GM12873 (cell line): ENCODE data around the gene OXTR.

Experiments used
- TF ChIP-seq, protein P1 (sequence below): IDR thresholded peaks from 2 replicates; pipeline ENCODE4 v1.5.1; 2012; ENCODE audit warnings: low read depth, mild to moderate bottlenecking, moderate library complexity, low read length, control low read depth; ENCODE audit not compliant: insufficient read depth; ENCODE audit errors: missing control alignments

The OXTR gene

DNA sequence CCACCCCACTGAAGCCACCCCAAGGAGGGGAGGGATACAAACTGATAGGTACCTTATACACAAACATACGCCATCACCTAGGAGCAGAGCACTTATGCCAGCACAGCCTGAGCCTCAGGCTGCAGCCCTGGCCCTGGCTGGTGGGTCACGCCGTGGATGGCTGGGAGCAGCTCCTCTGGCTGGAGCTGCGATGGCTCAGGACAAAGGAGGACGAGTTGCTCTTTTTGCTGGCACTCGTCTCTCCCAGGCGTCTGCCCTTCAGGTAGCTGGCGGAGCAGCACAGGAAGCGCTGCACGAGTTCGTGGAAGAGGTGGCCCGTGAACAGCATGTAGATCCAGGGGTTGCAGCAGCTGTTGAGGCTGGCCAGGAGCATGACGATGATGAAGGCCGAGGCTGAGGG is 16.6 kb downstream of the OXTR start:
- TF ChIP-seq, protein P1, sequence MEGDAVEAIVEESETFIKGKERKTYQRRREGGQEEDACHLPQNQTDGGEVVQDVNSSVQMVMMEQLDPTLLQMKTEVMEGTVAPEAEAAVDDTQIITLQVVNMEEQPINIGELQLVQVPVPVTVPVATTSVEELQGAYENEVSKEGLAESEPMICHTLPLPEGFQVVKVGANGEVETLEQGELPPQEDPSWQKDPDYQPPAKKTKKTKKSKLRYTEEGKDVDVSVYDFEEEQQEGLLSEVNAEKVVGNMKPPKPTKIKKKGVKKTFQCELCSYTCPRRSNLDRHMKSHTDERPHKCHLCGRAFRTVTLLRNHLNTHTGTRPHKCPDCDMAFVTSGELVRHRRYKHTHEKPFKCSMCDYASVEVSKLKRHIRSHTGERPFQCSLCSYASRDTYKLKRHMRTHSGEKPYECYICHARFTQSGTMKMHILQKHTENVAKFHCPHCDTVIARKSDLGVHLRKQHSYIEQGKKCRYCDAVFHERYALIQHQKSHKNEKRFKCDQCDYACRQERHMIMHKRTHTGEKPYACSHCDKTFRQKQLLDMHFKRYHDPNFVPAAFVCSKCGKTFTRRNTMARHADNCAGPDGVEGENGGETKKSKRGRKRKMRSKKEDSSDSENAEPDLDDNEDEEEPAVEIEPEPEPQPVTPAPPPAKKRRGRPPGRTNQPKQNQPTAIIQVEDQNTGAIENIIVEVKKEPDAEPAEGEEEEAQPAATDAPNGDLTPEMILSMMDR, result no peak

DNA sequence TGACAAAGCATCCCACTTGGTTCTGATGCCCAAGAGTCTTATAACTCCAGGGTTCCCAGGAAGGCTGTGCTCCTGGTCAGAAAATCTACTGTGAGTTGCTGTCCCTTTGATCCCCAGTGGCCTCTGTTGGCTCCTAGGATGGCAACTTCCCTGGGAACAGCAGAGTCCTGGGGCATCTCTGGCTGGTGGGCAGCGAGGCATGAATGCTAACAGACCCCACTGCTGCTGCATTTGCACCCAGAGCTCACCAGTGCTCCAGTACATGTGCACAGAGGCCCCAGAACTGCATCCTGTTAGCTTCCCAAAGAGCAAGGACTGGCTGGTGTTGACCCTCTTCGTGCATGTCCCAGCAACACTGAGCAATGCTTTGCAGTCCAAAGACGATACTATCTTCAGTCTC is 20.1 kb downstream of the OXTR start:
- TF ChIP-seq, protein P1, result no peak

GRCh38 chr3:8746780-8747345 is 22.6 kb downstream of the OXTR start:
- TF ChIP-seq, protein P1, result no peak

- TF ChIP-seq, protein P1, result no peak
Observed at GRCh38 chr3:8745619-8746370, 23.6 kb downstream of the OXTR start.

- TF ChIP-seq, protein P1, result no peak
Observed at GRCh38 chr3:8743911-8744310, 25.5 kb downstream of the OXTR start.

- TF ChIP-seq, protein P1, result no peak
Observed at GRCh38 chr3:8743021-8743601, 26.3 kb downstream of the OXTR start.

- TF ChIP-seq, protein P1, result no peak
Observed at GRCh38 chr3:8741581-8742261, 27.7 kb downstream of the OXTR start.
